HG03139 (cell line): ENCODE measurements around the gene TSPAN6.
A peak's percentile ranks its signal among the peaks of the same experiment; 100 is the strongest.

Source experiments
- ATAC-seq: cut with Tn5 transposase; IDR thresholded peaks from one replicate; pipeline ENCODE4 v1.9.1; 2021; ENCODE audit not compliant: unreplicated experiment

The TSPAN6 gene

DNA sequence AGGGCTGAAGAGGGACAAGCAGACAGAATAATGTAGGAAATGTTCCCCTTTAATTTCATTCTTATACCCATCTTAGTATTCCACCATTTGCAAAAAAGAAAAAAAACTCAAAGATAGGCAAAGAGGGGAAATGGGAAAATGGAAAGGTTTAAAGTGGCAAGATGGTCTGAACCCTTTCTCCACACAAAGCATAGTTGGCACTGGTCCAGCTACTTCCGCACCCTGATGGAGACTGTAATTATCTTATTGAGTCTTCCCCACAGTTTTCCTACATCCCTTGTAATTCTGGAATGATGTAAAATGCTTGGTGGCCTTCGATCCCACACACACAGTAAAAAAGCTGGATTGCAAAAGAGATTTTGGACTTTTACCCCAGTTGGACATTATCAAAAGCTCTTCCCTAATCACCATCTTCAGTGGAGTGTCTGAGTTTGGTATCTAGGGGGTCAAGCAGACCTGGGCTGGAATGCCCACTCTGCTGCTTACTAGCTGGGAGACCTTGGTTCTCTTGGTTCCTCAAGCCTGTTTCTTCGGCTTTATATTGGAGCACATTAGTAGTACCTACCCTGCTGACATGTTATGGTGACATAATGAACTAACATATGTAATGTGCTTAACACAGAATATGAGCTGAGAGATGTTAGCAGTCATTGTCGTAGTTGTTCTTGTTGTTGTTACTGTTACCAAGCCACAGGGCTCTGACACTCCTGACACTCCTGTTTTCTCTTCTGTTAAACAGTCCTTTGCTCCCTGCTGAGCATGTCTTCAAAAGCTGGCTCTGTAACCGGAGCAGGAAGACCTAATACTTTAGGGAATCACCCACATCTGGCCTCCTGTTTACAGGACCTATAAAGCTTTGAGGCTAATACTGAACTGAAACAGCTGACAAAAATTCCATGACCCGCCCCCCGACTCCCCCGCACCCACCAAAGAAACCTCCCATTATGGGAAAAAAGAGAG lies 12.1 kb upstream of the TSPAN6 start:
- ATAC-seq: no peak

DNA sequence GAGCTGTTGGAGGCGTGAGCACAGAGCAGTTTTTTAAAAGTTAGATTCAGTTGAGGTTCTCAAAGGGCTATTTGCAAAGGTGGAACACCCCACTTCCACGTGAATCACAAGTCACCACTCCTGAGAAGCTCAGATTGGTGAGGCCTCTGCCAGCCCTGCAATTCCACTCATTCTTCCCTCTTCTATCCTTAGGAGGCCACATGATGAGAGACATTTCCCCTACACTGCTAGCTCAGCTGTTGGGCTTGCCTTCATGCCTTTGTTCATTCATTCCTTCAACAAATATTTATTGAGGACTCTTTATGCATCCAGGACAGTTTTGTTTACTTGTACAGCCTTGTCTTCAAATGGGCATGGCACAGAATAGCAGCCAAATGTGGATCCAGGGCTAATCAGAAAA lies 11.1 kb upstream of the TSPAN6 start:
- ATAC-seq: no peak

DNA sequence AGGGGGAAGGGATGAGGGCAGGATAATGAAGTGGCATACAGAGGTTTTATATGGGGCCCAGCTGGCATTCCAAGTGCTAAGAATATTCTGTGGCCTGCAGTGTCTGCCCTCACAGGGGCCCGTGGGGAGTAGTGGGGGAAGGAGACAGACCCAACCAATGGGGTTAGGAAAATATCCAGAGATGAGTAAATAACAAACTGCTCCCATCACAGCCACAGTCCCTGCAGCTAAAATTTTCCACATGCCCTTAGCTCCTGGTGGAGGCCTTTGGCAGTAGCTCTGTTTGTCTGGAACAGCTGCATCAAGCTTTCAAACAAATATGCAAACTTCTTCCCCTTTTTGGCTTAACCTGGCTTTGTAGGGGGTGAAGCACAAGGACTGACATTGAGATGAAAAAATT lies 10.5 kb upstream of the TSPAN6 start:
- no peak for ATAC-seq

DNA sequence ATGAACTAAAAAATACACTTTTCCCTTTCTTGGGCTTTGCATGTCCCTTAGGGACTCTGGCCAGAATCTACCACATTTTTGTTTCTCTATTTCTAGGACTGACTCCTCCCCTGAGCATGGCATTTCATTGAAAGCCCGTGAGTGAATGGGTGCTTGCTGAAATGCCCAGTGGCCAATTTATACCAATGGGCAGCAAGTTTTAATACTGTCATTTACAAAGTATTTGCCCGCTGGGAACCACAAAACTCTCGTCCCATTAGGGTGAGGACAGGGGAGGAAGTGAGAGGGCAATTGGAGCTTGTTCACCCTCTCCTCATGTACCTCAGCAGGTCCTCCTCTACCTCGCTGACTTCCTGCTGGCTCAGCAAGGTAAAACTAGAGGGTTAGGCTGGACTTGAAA lies 8.5 kb upstream of the TSPAN6 start:
- ATAC-seq: no peak

DNA sequence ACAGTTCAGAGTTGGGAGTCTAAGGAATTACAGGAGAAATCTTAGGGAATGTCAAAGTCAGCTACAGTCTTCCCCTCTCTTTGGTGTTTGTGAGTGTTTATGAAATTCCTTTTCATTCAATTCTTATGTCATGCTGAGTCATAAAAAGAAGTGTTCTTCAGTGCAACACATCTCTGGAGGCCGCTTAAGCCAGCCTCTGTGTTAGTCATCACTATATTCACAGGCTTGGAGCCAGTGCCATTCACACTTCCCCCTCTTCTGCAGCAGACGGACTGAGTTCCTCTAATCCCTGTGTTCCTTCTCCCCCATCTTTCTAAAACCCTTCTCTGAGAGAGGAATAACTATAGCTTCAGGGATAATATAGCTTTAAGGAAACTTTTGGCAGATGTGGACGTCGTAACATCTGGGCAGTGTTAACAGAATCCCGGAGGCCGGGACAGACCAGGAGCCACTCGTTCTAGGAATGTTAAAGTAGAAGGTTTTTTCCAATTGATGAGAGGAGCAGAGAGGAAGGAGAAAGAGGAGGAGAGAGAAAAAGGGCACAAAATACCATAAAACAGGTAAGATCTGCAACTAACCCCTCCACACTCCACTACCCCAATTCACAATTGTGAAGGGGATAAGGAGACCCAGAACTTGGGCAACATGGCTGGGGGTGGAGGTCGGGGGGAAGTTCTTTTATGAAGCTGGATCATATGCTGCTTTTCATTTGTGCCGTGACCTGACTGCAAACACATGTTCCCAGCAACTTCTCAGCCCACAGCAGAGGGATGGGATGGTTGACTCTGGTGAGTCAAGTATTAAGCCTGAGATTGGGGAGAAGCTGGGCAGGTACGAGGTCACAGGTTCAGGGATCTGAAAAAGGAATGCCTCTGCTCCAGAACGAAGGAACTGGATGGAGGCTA lies 7.6 kb upstream of the TSPAN6 start, which contains the start of gene SRPX2:
SRPX2 (plus strand) TSS at position 244 of the 905 bp plus-strand sequence. CDS start 2,124 bp downstream, outside the sequence.
- ATAC-seq: no peak

DNA sequence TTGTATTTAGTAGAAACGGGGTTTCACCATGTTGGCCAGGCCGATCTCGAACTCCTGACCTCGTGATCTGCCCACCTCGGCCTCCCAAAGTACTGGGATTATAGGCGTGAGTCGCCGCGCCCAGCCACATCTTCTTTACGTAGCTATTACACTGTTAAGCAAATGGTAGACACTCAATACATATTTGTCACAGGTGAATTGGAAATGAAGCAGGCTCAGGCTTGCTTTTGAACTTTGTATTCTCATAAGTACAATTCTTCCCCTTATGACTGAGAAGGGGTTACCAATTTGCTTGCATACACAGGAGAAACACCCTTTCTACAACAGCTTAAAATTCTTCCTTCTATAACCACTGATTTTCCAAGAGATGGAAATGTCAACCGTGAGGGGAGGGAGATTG lies 6.6 kb upstream of the TSPAN6 start:
- no peak for ATAC-seq

DNA sequence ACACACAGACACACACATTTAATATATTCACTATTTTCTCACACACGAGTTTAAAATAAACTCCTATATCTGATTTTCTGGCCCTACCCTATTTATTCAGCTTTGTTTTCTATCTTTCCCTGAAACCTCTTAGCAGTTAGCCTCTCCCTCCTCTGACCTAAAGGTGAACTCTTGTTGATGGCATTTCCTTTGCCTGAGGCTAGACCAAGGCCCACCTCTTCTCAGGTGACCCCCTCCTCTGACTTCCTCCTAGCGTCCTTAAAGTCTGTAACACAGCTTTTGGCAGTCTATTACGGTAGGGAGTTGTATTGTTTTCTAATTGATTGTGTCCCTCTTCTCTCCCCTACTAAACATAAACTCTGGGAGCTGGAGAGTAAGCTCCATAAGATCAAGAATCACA lies 5.7 kb upstream of the TSPAN6 start:
- no peak for ATAC-seq

DNA sequence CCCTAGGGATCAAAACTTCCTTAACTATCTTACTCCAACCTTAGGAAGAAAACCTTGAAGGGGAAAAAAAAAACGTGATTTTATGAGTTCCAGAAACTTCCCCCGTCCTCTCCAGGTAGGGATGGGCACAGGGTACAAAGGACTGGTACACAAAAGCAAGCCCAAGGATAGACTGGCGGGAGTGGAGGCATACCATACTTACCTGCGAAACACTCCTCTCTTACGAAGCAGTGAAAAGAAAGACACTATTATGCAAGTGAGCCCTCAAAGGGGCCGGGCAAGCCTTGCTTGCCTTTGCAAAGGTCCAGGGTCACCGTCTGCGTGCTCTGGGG lies 651 bp downstream of the TSPAN6 start:
- no peak for ATAC-seq

DNA sequence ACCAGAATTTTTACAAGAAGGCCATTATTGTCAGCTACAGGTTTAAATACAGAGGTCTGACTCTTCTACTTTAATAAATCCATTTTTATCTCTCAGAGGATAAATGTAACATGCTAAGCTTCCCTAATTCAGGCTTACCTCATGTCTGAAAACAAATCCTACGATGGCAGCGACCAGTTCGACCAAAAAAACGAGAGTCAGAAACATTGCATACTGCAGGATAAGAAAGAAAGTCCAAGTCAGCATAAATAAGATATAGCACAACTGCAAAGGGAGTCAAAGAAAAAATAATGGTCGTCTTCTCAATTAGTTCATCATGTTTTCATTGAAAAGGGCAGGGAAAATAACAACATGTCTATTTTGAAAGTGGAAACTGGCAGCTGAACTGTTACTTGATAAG lies 1.6 kb downstream of the TSPAN6 start:
- no peak for ATAC-seq

DNA sequence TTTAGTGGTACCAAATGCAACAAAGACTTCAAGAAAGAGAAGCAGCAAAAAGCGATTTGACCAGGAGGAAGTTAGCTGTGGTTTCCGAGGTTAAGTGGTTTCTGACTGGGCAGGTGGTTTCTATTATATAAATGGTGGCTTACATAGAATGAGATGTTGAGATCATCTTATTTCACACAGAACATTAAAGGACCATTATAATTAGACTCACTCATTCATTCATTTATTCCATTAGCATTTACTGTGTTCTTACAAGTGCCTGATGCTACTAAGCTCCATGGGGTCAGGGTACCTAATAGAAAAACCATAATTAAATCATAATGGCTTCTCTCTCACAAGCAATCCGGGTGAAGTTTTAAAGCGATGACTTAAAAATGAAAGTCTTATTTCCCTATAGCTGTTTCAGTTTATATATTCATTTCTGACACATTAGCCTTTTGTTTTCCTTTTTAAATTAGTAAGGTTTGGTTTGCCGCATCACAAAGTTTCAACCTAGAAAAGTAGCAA lies 10.6 kb downstream of the TSPAN6 start:
- peak; percentile 88 for ATAC-seq

DNA sequence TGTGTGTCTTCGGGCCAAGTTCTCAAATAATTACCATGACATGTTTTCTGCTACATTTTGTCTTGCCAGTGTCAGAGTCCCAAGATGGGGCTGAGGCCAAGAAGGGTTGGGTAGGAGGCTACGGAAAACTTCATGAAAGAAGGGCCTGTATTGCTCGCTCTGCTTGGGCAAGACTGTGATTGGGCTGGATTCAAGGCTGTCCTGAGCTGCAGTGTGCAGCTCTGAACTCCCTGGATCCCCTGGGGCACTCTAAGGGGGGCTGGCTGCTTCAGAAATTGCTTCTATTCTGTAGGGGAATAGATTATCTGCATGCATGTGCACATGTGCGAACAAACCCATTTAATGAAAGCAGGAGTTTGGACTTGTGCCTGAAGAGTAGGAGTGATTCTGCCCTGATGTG lies 13.6 kb downstream of the TSPAN6 start:
- ATAC-seq: no peak

DNA sequence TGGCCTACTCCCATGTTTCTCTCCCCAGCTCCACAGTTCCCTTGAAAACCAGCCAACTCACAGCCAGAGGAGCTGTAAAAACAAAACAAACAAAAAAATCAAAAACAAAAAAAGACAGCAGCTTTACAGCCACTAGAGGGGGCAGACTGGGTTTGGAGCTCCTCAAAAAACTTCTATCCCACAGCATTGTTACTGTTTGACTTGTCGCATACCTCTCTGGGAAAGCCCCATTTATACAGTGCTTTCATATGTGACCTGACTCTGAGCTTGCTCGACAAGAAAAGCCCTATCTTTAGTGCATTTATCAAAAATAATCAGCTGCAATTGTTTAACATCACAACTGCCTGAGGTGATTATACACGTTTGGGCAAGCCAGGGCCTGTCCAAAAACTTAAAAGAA lies 21.6 kb downstream of the TSPAN6 start:
- ATAC-seq: peak; percentile 94

DNA sequence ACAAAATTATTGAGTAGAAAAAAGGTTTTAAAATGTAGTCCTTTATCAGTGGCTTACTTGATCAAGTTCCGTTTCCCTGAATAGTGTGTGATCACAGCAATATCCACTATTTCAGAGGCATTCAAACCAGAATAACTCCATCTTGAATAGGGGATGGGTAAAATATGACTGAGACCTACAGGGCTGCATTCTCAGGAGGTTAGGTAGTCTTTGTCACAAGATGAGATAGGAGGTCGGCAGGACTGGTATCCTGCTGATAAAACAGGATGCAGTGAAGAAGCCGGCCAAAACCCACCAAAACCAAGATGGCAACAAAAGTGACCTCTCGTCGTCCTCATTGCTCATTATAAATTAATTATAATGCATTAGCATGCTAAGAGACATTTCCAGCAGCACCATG lies 24.7 kb downstream of the TSPAN6 start:
- ATAC-seq: no peak

DNA sequence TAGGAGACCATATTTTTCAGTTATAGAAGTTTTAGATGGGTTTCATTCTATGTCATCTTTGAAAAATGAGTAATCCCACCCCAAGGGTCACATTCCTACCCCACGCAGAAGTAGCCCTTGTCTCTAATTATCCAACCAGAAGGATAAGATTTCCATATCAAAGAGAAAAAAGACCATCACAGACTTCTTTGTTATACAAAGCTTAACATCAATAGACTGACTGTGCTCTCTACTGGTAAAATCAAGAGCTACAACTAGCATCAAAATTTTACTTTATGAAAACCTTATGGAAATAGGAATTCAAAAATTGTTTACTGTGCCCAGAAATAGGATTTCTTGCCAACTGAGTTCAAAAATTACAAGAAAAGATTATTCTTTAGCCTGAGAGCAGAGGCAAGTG lies 27.0 kb downstream of the TSPAN6 start:
- ATAC-seq: no peak

DNA sequence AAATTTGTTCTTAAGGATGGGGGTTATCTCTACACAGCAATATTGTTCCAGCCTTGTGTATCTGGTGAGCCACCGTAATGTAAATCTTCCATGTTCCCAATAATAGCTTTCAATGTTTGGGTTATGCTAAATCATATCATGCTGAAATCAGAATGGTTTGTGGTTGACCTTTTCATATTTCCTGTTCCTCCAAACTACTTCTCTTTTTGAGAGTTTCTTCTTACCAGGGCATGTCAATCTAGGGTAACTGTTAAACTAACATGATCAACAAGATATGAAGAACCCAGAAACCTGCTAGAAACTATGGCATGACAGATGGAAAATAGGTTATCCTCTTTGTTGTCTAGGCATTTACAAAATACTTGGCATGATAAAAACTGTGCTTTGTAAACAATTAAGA lies 29.9 kb downstream of the TSPAN6 start:
- ATAC-seq: no peak

DNA sequence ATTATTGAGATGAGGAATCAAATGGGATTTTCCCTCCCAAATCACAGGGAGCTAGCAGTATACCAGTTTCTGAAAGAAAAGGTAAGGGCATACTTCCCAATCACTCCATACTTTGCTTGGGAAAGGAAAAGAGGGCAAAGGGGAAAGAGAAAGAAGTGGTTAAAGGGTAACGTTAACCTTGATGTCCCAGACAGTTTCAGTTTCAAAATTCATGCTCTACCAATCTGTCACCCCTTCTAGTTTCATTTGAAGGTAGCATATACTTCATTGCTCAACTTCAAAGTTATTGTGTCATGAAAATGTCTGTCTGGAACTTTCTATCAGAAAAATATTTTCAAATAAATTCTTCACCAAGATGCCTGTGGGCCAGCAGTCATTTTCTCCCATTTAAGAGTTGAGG lies 35.8 kb downstream of the TSPAN6 start:
- ATAC-seq: peak; percentile 67

DNA sequence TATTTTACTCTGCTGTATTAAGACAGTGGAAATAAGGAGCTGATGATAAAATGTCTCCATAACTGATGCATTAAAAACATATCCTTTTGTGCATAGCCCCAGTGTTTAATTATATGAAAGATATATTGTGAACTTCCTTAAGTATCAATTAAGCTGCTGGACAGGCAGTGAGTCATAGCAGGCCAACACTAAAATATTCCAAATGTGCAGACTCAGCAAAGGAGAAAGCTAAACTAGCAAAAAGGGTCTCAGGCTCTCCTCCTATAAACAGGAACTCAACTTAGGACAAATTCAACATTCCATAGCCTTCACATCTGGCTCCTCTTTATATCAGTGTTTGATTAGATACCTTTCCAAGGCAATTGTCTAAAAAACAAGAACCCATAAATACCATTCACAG lies 36.3 kb downstream of the TSPAN6 start:
- no peak for ATAC-seq

DNA sequence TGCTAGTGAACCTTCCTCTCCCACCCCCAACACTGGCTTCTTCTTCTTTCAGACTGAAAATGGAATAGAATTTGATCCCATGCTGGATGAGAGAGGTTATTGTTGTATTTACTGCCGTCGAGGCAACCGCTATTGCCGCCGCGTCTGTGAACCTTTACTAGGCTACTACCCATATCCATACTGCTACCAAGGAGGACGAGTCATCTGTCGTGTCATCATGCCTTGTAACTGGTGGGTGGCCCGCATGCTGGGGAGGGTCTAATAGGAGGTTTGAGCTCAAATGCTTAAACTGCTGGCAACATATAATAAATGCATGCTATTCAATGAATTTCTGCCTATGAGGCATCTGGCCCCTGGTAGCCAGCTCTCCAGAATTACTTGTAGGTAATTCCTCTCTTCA lies 37.1 kb downstream of the TSPAN6 start:
- ATAC-seq: no peak

DNA sequence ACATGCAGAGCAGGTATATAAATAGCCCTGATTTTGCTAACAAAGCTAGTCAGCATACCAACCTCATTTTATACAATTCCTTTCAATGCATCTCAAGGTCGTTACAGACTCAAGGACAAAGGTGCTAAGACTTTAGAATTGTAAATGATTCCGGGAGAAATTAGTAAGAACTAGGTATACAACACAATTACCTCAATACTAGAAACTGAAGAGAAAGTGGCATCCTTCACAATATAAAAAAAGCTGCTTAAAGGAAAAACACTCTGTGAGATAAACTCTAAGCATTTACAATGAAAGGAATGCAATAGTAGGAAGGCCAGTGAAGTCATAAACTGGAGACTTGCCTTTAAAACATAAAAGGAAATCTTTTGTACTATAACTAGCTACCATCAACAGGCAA lies 40.0 kb downstream of the TSPAN6 start:
- ATAC-seq: no peak

DNA sequence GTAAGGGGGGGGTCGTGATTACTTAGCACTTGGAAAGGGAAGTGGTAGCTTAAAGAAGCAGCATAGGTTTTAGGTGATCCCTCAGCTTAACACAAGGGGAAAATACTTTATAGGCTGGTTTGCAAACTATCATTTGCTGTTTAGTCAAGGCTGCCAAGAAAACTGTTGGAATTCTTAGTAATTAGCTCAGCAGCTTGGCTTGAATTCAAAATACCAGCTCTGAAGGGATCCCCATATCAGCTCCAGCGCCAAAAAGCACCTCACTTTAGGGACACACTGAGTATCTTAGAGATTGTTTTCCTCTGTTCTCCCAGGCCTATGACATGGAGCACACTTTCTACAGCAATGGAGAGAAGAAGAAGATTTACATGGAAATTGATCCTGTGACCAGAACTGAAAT lies 43.0 kb downstream of the TSPAN6 start:
- no peak for ATAC-seq

DNA sequence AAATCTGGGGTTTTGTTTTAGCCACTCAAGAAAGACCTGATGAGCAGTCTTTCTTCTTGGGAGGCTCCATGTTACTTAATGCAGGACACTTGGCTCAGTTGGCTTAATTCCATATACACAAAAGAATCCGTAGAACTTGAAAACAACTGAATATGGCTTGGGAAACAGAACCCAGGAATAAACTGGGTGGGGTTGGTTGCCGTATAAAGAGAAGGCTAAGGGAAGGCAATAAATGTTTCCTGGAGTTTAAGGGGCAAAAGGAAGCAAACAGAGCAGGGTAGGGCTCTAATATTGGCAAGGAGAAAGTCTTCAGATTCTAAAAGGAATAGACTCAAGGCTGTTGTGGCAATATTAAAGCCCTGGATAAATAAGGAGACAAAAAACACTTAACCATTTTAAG lies 43.5 kb downstream of the TSPAN6 start:
- ATAC-seq: no peak
